Measurements from ENCODE around the gene GFRA1. TPM values are rescaled to one million over a fixed set of nuclear protein-coding genes. Genes with fewer than 3 reads are reported as not detected.

The GFRA1 gene
- polyA plus RNA-seq, 1 of the 3 experiments (the other 2 are of a cell fraction) = 1.6 TPM

DNA sequence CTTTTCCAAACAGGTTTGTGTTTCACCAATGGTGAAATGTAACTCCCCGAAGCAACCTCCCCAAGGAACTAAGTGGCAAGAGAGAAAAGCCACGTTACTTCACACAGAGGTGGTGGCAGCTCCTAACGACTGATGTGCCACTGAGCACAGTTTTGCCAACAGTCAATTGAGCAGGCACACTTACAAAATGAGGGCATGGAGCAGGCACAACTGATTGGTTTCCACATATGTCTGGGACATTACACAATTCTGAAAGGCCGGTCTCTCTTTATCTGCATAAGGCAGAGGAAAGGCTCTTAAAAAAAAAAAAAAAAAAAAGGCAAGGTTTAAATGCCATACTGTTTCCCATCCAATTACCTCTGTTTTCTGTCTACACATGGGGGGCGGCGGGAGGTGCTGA is 86.7 kb downstream of the GFRA1 start:
- Histone ChIP-seq H3K4me2 (no peak overlapping the region), H2AFZ (ENCODE audit: low read depth) (no peak overlapping the region), H3K79me2 (ENCODE audit: insufficient read depth) (no peaks in the 10 kb centered on the region), H4K20me1 (ENCODE audit: insufficient read depth) (no peaks in the 10 kb centered on the region), H3K27me3 (ENCODE audit: insufficient read depth) (no peaks in the 10 kb centered on the region), H3K9me3 (no peaks in the 10 kb centered on the region), H3K4me1 (ENCODE audit: control insufficient read depth in 1 of 2, insufficient read depth in 2 of 2, low read depth in 1 of 2, low read length in 1 of 2) (peaks cover 0 to 7% of the 10 kb centered on the region in 2 experiments; a peak in 1 of 4 replicates), H3K36me3 (replicated peaks in 1 of 2; ENCODE audit: control insufficient read depth in 1 of 2, insufficient read depth in 2 of 2, low read length in 1 of 2) (no peaks in the 10 kb centered on the region), H3F3A (replicated peaks; ENCODE audit: insufficient read depth) (no peaks in the 10 kb centered on the region), H3K9ac (no peak overlapping the region), H3K9me2 (no peaks in the 10 kb centered on the region), H3K4me3 (ENCODE audit: low read depth in 2 of 2, low read length in 1 of 2) (no peak overlapping the region), H3K27ac (ENCODE audit: low read depth in 2 of 2, low read length in 1 of 2) (no peak overlapping the region)
- no peak for DNase-seq
- TF ChIP-seq CHD2 (IDR thresholded peaks at IDR 0.05; ENCODE audit: low read length, partially characterized antibody) = no peak
- no peak for TF ChIP-seq RAD21 (IDR thresholded peaks at IDR 0.05; ENCODE audit: low read length)
- no peak for TF ChIP-seq RCOR1 (IDR thresholded peaks at IDR 0.05; ENCODE audit: low read length)
- TF ChIP-seq, protein P1, sequence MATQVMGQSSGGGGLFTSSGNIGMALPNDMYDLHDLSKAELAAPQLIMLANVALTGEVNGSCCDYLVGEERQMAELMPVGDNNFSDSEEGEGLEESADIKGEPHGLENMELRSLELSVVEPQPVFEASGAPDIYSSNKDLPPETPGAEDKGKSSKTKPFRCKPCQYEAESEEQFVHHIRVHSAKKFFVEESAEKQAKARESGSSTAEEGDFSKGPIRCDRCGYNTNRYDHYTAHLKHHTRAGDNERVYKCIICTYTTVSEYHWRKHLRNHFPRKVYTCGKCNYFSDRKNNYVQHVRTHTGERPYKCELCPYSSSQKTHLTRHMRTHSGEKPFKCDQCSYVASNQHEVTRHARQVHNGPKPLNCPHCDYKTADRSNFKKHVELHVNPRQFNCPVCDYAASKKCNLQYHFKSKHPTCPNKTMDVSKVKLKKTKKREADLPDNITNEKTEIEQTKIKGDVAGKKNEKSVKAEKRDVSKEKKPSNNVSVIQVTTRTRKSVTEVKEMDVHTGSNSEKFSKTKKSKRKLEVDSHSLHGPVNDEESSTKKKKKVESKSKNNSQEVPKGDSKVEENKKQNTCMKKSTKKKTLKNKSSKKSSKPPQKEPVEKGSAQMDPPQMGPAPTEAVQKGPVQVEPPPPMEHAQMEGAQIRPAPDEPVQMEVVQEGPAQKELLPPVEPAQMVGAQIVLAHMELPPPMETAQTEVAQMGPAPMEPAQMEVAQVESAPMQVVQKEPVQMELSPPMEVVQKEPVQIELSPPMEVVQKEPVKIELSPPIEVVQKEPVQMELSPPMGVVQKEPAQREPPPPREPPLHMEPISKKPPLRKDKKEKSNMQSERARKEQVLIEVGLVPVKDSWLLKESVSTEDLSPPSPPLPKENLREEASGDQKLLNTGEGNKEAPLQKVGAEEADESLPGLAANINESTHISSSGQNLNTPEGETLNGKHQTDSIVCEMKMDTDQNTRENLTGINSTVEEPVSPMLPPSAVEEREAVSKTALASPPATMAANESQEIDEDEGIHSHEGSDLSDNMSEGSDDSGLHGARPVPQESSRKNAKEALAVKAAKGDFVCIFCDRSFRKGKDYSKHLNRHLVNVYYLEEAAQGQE (IDR thresholded peaks at IDR 0.05; ENCODE audit: low read depth, low read length) = no peak
- TF ChIP-seq POLR2AphosphoS5 (IDR thresholded peaks at IDR 0.05; ENCODE audit: low read depth, low read length) = no peak
- TF ChIP-seq TAF1 (IDR thresholded peaks at IDR 0.05; ENCODE audit: borderline replicate concordance, low read depth, low read length) = no peak
- TF ChIP-seq FOSL2 (IDR thresholded peaks at IDR 0.05; ENCODE audit: borderline replicate concordance, low read depth) = no peak
- TF ChIP-seq ELF1 (IDR thresholded peaks at IDR 0.05) = no peak
- WGBS (ENCODE audit: low lambda C conversion rate) = 56% methylated on average over 5 of the region's 6 CpGs
- ChIA-PET POLR2A (no interaction called here), CTCF (no interaction called here)

DNA sequence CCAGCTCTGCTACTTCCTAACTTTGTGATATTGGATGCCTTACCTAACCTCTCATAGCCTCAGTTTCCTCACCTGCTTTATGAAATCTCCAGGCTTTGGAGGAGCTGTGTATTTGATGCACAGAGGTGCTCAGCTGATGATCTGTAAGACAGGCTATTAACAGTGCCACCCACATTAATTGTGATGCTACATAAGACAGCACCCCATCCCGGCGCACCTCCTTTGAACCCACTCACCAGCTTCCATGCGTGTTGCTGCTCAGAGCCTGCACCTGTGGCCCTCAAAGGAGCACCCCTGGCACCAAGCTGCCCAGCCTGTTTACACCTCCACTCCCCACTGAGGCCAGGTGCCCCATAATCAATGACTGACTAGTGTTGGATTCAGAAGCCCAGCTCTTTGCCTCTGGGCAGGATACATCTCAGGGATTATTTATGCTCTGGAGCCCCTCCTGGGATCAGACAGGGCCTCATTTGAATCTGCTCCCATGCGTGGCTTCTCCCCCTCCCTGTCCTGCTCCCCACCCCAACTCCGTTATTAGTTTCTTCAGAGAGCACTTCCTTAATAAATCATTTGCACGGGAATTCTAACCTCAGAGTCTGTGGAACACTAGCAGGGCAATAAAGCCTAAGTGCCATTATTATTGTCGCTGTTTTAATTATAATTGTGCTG is 87.7 kb downstream of the GFRA1 start:
- Histone ChIP-seq H3K79me2 (ENCODE audit: insufficient read depth) (no peaks in the 10 kb centered on the region), H3K4me1 (ENCODE audit: control insufficient read depth in 1 of 2, insufficient read depth in 2 of 2, low read depth in 1 of 2, low read length in 1 of 2) (peaks cover 0 to 7% of the 10 kb centered on the region in 2 experiments; a peak in 1 of 4 replicates), H3F3A (replicated peaks; ENCODE audit: insufficient read depth) (no peaks in the 10 kb centered on the region), H3K27me3 (ENCODE audit: insufficient read depth) (no peaks in the 10 kb centered on the region), H2AFZ (ENCODE audit: low read depth) (no peak overlapping the region), H3K9ac (no peak overlapping the region), H3K4me2 (no peak overlapping the region), H3K9me3 (no peaks in the 10 kb centered on the region), H4K20me1 (ENCODE audit: insufficient read depth) (no peaks in the 10 kb centered on the region), H3K4me3 (ENCODE audit: low read depth in 2 of 2, low read length in 1 of 2) (no peak overlapping the region), H3K27ac (ENCODE audit: low read depth in 2 of 2, low read length in 1 of 2) (no peak overlapping the region), H3K36me3 (replicated peaks in 1 of 2; ENCODE audit: control insufficient read depth in 1 of 2, insufficient read depth in 2 of 2, low read length in 1 of 2) (no peaks in the 10 kb centered on the region), H3K9me2 (no peaks in the 10 kb centered on the region)
- no peak for TF ChIP-seq MEF2A (IDR thresholded peaks at IDR 0.05; ENCODE audit: borderline replicate concordance, low read depth)
- TF ChIP-seq FOXJ3 (CRISPR knock-in tag; IDR thresholded peaks at IDR 0.05) = no peak
- TF ChIP-seq, protein P2, sequence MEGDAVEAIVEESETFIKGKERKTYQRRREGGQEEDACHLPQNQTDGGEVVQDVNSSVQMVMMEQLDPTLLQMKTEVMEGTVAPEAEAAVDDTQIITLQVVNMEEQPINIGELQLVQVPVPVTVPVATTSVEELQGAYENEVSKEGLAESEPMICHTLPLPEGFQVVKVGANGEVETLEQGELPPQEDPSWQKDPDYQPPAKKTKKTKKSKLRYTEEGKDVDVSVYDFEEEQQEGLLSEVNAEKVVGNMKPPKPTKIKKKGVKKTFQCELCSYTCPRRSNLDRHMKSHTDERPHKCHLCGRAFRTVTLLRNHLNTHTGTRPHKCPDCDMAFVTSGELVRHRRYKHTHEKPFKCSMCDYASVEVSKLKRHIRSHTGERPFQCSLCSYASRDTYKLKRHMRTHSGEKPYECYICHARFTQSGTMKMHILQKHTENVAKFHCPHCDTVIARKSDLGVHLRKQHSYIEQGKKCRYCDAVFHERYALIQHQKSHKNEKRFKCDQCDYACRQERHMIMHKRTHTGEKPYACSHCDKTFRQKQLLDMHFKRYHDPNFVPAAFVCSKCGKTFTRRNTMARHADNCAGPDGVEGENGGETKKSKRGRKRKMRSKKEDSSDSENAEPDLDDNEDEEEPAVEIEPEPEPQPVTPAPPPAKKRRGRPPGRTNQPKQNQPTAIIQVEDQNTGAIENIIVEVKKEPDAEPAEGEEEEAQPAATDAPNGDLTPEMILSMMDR (IDR thresholded peaks at IDR 0.05) = no peak
- no peak for TF ChIP-seq EZH2phosphoT487 (IDR thresholded peaks at IDR 0.05; ENCODE audit: borderline replicate concordance, low read depth)
- TF ChIP-seq JUND (IDR thresholded peaks at IDR 0.05) = no peak
- TF ChIP-seq MXI1 (IDR thresholded peaks at IDR 0.05; ENCODE audit: low read depth, low read length) = no peak
- no peak for TF ChIP-seq TEAD4 (IDR thresholded peaks at IDR 0.05; ENCODE audit: borderline replicate concordance, insufficient read depth)
- TF ChIP-seq NRF1 (IDR thresholded peaks at IDR 0.05; ENCODE audit: low read depth, low read length) = no peak
- TF ChIP-seq SIN3A (IDR thresholded peaks at IDR 0.05; ENCODE audit: borderline replicate concordance, low read depth, low read length) = no peak
- no peak for TF ChIP-seq POLR2AphosphoS5 (IDR thresholded peaks at IDR 0.05; ENCODE audit: low read depth, low read length)
- TF ChIP-seq TCF12 (IDR thresholded peaks at IDR 0.05) = no peak
- DNase-seq = no peak
- 37% methylated on average over 7 of the region's 7 CpGs for WGBS (ENCODE audit: low lambda C conversion rate)
- ChIA-PET CTCF (no interaction called here), POLR2A (no interaction called here)

Data from SK-N-SH (cell line).